BJ (cell line): ENCODE measurements around the gene PALMD. TPM values are rescaled to one million over a fixed set of nuclear protein-coding genes. Genes with fewer than 3 reads are reported as not detected.

Experiments used
- CTCF ChIA-PET: fragments of 350-600 bp; formaldehyde crosslinking; extraction: SDS; loops from one replicate; lab custom pipeline; 2021; ENCODE audit warnings: antibody characterized with exemption, inconsistent platforms; lab: Yijun Ruan, JAX
- POLR2A ChIA-PET: fragments of 300-600 bp; sonication (Branson Sonifier 250); formaldehyde crosslinking; extraction: SDS; loops from one replicate; lab custom pipeline; 2021; ENCODE audit warnings: antibody characterized with exemption; lab: Charles Lee
- DNase-seq: peaks from one replicate; pipeline ENCODE4 v3.0.0-alpha.2; 2011; ENCODE audit warnings: low read depth
- H3K27me3 ChIP-seq: 2 replicates; pipeline ENCODE4 v1.6.0; 2011; ENCODE audit warnings: low read length; ENCODE audit not compliant: control insufficient read depth, insufficient read depth
- H3K36me3 ChIP-seq: 2 replicates; pipeline ENCODE4 v1.5.1; 2011; ENCODE audit warnings: low read length; ENCODE audit not compliant: control insufficient read depth, insufficient read depth
- H3K4me3 ChIP-seq: 2 replicates; pipeline ENCODE4 v1.5.1; 2011; ENCODE audit warnings: low read depth, mild to moderate bottlenecking, control low read depth, low read length
- CTCF ChIP-seq: IDR thresholded peaks from 2 replicates; pipeline ENCODE4 v1.5.1; 2011; ENCODE audit warnings: low read depth, mild to moderate bottlenecking, control low read depth, inconsistent platforms, low read length, moderate library complexity; ENCODE audit not compliant: insufficient read depth
- polyA plus RNA-seq: library from polyadenylated mRNA; depleted of rRNA; stranded (reverse); fragments of >200 nt; gene quantifications from 2 replicates; pipeline ENCODE4 v1.2.3, GENCODE V29; 2011

Gene PALMD
- polyA plus RNA-seq, 1 experiment = 0.06 TPM

- Histone ChIP-seq H3K4me3 (no peak overlapping the region), H3K36me3 (no peaks in the 10 kb centered on the region), H3K27me3 (no peaks in the 10 kb centered on the region)
- DNase-seq = no peak
- ChIA-PET CTCF (no interaction called here), POLR2A (interaction anchor here (0.7 kb wide), 1 partner anchor 211 kb away, joined by 3 read pairs; no protein-coding TSS in a partner anchor)
- no peak for TF ChIP-seq CTCF
These were observed 30.1 kb downstream of the PALMD start for GRCh38 chr1:99675994-99676393.

GRCh38 chr1:99676876-99677275 is 31.0 kb downstream of the PALMD start:
- no peak for DNase-seq
- Histone ChIP-seq H3K36me3 (no peaks in the 10 kb centered on the region), H3K27me3 (no peaks in the 10 kb centered on the region), H3K4me3 (no peak overlapping the region)
- ChIA-PET CTCF (no interaction called here), POLR2A (interaction anchor here (0.7 kb wide), 1 partner anchor 212 kb away, joined by 3 read pairs; no protein-coding TSS in a partner anchor)
- no peak for TF ChIP-seq CTCF

- ChIA-PET CTCF (no interaction called here), POLR2A (no interaction called here)
- no peak for DNase-seq
- no peaks in the 10 kb centered on the region for H3K27me3 ChIP-seq
- TF ChIP-seq CTCF = no peak
- H3K36me3 ChIP-seq = no peaks in the 10 kb centered on the region
- H3K4me3 ChIP-seq = no peak overlapping the region
These were observed 31.5 kb downstream of the PALMD start for GRCh38 chr1:99677416-99677815.

- H3K4me3 ChIP-seq = no peak overlapping the region
- H3K36me3 ChIP-seq = no peaks in the 10 kb centered on the region
- ChIA-PET POLR2A (no interaction called here), CTCF (interaction anchor here (1.0 to 1.2 kb wide), 2 partner anchors 13 to 198 kb away, joined by 3 read pairs; no protein-coding TSS in a partner anchor)
- no peak for DNase-seq
- H3K27me3 ChIP-seq = no peaks in the 10 kb centered on the region
- TF ChIP-seq CTCF = no peak
These were observed 34.4 kb downstream of the PALMD start for GRCh38 chr1:99680270-99680669.

- no peak for DNase-seq
- ChIA-PET CTCF (interaction anchor here (0.7 kb wide), 1 partner anchor 143 kb away, joined by 4 read pairs; no protein-coding TSS in a partner anchor), POLR2A (no interaction called here)
- Histone ChIP-seq H3K36me3 (no peaks in the 10 kb centered on the region), H3K4me3 (no peak overlapping the region), H3K27me3 (no peaks in the 10 kb centered on the region)
- no peak for TF ChIP-seq CTCF
These were observed 35.7 kb downstream of the PALMD start for GRCh38 chr1:99681583-99681982.
